Measurements from ENCODE around the gene CASP14.
"Not testable (repeated sequence)": the region's sequence is repeated elsewhere in the genome, so short reads cannot be mapped to it uniquely, and the experiment has no call there.

The CASP14 gene, protein sequence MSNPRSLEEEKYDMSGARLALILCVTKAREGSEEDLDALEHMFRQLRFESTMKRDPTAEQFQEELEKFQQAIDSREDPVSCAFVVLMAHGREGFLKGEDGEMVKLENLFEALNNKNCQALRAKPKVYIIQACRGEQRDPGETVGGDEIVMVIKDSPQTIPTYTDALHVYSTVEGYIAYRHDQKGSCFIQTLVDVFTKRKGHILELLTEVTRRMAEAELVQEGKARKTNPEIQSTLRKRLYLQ

DNA sequence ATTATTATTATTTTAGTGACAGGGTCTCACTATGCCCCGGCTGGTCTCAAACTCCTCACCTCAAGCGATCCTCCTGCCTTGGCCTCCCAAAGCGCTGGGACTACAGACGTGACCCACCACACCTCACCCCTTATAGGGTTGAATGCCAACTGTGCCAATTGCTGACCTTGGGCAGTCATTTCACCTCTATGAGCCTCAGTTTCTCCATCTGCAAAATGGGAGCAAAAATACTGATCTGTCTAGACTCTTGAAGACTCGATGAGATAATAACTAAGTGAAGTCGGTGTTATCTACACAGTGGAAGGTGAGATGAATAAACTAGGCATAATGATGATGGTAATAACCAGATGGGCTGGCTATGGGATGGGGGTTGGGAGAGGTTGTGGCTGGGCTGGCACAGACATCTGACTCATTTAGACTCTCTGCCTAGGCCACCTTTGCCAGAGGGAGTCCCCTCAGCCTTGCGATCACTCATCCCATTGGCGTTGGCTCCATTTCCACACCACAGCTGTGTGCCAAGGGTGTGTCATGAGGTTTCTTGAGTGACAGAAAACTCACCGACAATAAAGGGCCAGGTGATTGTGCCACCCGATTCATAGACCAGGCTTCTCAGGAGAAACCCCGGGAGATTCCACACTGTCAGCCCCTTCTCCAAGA lies at the start of gene CASP14:
TSS of gene CASP14 (plus strand) at position 596 of the 657 bp plus-strand sequence. CDS start 2,772 bp downstream, outside the sequence.
- DNase-seq: no peak

DNA sequence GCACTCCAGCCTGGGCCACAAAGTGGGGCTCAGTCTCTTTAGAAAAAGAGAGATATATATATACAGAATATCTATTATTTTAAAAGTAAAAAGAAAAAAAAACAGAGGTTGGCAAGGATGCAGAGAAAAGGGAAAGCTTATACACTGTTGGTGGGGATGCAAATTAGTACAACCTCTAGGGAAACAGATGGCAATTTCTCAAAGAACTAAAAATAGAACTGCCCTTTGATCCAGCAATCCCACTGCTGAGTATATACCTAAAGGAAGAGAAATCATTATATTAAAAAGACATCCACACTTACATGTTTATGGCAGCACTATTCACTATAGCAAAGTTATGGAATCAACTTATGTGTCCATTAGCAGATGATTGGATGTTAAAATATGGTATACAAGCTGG lies 41.0 kb upstream of the CASP14 start:
- no peak for DNase-seq

DNA sequence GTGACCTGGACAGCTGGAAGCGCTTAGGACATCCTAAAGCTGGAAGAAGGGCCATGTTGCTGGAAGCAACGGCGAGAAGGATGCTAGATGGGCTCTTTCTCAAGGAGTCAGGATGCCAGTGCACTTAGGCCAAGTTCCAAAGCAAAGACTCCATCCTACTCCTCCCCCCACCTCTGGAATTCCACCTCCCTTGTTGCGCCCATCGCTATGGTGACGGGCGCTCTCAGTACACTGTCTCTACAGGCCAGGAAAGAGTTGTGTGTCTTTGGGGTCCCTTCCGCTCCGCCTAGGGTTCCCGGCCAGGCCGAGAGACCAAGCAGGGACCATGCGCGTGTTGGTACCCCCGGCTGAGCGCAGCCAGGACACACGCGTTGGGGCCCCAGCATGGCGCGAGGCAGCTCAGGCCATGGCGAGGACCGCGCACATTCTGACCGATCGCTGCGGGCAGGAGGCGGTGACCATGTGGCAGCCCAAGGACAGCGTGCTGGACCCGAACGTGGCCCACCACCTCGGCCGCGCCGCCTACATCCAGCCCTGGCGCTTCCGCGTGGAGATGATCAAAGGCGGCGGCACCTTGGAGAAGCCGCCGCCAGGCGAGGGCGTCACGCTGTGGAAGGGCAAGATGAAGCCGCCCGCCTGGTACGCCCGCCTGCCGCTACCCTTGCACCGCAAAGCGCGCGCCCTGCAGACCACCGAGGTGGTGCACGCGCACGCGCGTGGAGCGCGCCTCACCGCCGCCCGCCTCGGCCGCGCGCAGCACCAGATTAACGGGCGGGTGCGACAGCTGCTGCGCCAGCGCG lies 38.6 kb upstream of the CASP14 start:
- DNase-seq: no peak

DNA sequence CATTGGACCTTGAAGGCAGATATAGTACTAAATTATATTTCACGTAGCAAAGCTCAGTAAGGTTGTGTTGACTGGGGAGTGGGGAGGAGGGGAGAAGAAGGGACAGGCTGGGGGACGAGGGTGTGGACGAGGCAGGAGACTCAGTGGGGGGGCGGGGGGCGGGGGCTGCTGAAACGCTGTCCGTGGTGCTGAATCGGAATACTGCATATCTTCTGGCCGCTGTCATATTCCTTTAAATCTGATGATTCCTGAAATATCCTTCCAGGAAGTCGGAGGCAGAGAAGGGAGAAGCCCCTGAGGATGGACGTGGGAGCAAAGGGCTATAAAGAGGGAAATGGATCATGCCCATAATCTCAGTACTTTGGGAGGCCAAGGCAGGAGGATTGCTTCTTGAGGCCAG lies 34.7 kb upstream of the CASP14 start:
- no peak for DNase-seq

DNA sequence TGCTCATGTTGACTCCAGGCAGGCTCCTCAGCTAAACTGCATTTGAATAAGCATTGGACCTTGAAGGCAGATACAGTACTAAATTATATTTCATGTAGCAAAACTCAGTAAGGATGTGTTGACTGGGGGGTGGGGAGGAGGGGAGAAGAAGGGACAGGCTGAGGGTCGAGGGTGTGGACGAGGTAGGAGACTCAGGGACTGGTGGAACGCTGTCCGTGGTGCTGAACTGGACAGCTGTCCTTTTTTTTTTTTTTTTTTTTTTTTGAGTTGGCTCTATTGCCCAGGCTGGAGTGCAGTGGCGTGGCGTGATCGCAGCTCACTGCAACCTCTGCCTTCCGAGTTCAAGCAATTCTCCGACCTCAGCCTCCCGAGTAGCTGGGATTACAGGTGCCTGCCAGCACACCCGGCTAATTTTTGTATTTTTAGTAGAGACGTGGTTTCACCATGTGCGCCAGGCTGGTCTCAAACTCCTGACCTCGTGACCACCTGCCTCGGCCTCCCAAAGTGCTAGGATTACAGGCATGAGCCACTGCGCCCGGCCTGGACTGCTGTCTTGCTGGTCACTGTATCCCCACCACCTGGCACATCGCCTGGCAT lies 33.2 kb upstream of the CASP14 start:
- no peak for DNase-seq

DNA sequence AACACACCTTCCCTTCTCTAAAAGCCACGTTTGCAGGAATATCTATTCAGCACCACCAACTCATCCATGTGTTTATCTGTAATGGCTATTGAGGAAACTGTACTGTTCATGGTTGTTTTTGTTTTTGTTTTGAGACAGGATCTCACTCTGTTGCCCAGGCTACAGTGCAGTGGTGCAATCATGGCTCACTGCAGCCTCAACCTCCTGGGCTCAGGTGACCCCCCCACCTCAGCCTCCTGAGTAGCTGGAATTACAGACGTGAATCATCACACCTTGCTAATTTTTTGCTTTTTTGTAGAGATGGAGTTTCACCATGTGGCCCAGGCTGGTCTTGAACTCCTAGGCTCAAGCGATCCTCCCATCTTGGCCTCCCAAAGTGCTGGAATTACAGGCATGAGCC lies 30.4 kb upstream of the CASP14 start:
- DNase-seq: not testable (repeated sequence)

DNA sequence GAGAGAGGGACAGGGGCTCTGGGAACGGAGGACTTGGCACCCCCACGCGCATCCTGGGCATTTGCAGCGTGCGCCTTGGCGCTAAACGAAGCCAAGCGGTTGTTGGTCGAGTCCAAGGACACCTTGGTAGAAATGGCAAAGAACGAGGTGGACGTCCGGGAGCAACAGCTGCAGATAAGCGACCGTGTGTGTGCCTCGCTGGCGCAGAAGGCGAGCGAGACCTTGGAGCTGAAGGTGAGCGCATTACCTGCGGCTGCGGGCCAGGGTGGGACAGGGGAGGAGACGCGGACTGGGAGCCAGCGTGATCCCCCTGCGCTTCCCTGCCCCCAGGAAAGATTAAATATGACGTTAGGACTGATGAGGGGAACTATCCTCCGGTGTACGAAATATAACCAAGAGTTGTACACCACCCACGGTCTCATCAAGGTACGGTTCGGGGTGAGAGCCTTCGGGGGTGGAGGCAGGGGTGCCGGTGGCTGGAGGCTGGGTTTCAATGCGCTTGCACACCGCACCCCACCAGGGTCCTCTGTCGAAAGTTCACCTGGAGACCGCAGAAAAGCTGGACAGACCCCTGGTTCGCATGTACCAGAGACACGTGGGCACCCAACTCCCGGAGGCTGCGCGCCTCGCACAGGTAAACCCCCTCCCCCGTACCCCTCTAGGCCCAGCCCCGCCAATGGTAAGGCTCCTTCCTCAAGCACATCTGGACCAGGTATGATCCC lies 27.8 kb upstream of the CASP14 start:
- DNase-seq: no peak

DNA sequence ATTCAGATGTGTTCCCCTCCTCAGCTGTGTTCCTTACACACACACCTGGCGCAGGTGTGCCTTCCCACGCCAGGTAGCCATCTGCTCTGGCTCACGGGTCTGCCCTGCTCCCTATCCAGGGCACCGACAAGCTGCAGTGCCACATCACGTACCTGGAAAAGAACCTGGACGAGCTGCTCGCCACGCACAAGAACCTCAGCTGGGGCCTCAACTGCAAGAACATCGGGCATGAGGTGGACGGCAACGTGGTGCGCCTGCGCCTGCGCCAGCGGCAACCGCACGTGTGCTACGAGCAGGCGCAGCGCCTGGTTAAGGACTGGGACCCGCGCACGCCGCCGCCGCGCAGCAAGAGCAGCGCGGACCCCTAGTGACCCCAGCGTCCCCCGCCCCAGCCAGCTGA lies 26.5 kb upstream of the CASP14 start:
- DNase-seq: no peak

DNA sequence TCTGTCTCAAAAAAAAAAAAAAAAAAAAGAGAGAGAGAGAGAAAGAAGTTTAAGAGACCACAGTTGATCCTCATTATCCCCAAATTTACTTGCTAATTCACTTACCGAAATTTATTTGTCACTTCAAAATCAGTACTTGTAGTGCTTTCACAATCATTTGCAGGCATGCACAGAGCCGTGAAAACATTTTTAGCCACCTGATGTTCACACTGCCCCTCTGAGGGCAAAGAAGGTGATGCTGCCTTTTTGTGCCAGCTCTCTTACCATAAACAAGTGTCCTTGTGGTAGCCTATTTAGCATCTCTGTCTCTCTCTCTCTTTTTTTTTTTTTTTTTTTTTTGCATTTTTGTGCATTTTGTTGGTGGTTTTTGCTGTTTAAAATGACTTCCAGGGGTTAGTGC lies 24.1 kb upstream of the CASP14 start:
- DNase-seq: no peak

DNA sequence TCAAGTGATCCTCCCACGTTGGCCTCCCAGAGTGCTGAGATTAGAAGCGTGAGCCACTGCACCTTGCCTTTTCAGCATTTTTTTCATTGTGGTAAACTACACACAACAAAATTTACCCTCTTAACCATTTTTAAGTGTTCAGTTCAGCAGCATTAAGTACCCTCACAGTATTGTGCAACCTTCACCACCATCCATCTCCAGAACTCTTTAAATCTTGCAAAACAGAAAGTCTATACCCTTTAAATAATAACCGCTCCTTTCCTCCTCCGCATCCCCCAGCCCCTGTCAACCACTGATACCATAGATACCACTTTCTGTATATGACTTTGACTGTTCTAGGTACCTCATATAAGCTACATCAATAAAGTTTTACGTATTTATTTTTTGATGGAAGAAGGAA lies 20.8 kb upstream of the CASP14 start:
- no peak for DNase-seq

DNA sequence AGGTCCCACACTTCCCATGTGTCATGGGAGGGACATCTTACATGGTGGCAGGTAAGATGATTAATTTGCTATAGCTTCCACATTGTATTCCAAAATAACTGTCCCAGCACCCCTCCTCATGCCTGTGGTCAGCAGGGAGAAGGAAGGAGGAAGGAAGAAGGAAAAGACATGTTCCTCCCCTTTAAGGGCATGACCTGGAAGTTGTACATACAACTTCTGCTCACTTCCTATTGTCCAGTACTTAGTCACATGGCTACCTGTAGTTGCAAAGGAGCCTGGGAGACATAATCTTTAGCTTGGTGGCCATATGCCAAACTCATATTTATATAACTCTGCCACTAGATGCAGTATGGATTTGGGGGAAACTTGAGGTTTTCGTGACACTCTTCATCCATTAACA lies 17.6 kb upstream of the CASP14 start:
- no peak for DNase-seq

DNA sequence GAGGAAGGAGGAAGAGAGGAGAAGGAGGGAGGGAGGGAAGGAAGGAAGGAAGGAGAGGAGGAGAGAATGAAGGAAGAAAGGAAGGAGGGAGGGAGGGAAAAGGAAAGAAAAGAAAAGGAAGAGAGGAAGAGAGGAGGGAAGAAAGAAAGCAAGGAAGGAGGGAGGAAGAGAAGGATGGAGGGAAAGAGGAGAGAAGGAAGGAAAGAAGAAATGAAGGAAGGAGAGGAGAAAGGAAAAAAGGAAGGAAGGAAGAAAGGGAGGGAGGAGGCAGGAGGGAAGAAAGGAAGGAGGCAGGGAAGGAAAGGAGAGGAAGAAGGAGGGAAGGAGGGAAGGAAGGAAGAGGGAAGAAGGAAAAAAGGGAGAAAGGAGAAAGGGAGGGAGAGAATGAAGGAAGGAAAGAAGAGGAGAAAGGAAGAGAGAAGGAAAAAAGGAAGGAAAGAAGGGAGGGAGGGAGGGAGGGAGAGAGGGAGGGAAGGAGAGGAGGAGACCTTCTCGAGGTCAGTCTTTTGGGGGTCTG lies 13.4 kb upstream of the CASP14 start:
- DNase-seq: no peak

DNA sequence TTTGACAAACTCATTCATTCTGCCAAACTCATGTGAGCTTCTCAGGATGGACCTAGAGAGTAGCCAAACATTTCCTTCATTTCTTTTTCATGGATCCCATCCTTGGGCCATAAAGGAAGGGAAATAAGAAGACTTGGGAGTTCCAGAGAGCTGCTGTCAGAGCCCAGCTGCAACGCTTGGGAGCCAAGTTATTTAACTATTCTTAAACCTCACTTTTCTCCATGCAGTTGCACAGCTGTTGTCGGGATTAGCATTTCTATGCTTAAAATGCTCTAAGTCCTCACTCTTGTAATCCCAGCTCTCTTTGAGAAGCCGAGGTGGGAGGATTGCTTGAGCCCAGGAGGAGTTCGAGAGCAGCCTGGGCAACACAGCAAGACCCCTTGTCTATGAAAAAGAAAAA lies 11.7 kb upstream of the CASP14 start:
- no peak for DNase-seq

DNA sequence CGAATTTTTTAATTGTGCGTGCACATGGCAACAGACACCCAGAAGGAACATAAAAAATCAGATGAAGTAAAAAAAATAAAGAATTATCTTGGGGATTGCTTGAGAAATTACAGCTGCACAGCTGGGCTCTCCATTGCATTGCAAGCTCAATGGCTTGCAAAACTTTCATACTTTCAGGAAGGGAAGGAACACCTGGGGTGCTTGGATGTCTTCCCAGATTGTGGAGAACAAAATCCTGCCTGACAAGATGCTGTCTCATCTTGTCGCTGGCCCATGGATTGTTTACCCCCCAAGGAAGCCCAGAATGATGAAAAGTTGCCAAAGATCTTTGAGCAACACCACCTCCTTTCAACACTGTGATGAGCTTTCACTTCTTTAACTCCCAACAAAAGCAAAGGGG lies 11.0 kb upstream of the CASP14 start:
- no peak for DNase-seq

DNA sequence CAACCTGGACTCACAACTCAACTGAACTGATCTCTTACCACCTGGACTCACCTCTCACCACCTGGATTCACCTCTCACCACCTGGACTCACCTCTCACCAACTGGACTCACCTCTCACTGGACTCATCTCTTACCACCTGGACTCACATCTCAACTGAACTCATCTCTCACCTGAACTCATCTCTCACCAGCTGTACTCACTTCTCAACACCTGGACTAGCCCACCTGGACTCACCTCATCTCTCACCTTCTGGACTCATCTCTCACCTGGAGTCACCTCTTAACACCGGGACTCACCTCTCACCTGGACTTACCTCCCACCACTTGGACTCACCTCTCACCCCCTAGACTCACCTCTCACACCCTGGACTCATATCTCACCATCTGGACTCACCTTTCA lies 7.3 kb upstream of the CASP14 start:
- DNase-seq: no peak

DNA sequence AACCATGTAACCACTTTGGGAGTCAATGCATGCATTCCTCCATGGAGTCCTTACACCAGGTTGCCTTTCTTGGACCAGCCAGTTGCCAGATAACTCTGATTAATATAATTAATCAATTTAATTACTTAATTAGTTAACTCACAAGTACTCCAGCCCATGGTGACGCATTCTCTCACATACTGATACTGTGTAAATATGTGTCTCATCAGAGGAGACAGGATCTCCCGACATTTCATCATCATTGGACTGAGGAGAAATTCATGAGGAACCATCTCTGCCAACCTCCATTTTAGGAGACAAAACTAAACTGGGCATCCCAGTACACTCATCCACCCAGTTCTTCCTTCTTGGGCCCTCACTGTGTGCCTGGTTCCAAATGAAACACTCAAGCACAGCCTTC lies 6.5 kb upstream of the CASP14 start:
- DNase-seq: no peak

DNA sequence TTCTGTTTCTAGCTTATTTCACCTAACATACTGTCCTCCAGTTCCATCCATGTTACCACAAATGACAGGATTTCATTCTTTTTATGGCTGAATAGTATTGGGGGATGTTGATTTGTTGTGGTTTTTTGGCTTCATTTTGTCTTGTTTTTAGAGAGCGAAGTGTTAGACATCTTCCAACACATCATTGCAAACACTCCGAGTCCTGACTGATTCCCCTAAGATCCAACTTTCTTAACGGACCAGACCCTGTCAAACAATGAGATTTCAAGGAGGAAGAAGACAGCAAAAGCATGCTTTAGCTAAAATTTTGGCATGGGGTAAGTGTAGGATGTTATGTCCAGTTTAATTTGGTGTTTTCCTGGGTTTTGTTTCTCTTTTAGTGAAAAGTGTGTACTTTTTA lies 3.8 kb upstream of the CASP14 start:
- no peak for DNase-seq

DNA sequence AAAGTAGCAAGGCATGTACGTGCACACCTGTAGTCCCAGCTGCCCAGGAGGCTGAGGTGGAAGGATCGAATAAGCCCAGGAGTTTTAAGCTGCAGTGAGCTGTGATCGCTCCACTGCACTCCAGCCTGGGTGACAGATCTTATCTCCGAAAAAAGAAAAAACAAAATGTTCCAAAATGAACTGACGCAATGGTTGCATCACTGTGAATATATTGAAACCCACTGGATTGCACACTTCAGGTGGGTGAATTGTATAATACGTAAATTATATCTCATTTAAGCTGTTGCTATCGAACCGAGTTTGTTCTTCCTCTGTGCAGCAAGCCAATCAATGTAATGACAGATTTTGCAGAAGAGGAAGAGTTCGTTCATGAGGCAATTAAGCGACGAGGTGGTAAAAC lies 1.6 kb upstream of the CASP14 start:
- DNase-seq: no peak

DNA sequence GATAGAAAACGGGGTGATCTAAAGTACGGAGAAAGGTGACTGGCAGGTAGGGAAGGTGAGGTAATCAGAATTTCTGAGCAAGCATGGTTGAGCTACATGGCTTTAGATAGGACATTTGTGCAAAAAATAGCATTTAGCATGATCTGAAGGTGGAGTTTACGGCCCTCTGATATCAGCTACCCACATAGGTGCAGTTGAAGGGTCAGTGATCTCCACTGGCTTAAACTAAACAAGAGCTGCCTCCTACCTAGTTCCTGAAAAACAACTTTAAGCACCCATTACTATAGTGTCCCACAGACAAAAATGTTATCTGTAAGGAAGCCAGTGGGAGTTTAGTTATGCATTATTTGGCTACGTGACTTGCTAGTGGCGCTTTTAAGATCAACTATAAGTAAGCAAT lies 1.2 kb upstream of the CASP14 start:
- no peak for DNase-seq

DNA sequence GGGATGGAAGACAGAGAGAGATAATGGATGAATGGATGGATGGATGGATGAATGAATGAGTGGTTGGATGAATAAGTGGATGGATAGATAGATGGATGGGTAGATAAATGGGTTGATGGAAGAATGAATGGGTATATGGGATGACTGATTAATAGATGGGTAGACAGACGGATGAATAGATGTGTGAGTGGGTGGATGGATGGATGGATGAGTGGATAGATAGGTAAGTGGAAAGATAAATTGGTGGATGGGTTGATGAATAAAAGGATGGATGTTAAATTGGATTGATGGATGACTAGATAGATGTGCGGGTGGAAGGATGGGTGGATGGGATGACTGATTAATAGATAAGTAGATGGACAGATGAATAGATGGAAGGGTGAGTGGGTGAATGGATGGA lies 1.4 kb downstream of the CASP14 start:
- no peak for DNase-seq

DNA sequence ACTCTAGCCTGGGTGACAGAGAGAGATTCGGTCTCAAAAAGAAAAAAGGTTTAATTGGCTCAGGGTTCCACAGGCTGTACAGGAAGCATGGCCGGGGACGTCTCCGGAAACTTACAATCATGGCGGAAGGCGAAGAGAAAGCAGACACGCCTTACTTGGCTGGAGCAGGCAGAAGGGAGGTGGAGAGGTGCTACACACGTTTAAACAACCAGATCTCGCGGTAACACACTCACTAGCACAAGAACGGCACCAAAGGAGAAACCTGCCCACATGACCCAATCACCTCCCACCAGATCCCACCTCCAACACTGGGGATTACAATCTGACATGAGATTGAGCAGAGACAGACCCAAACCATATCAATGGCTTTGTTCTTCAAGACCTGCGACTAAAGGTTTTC lies 12.8 kb downstream of the CASP14 start:
- DNase-seq: no peak

DNA sequence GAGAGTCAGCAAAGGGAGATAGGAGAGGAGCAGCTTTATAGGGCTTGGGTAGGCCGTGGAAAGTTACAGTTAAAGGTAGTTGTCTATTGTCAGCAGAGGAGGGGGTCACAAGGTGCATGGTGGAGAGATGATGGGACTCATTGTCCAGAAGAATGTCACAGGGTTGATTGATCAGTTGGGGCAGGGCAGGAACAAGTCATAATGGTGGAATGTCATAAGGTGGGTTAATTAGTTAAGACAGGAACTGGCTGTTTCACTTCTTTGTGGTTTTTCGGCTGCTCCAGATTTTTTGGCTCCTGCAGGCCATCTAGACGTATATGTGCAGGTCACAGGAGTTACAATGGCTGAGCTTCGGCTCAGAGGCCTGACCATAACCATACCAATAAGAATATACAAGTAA lies 21.1 kb downstream of the CASP14 start:
- not testable (repeated sequence) for DNase-seq

Measured in activated naive CD4-positive, alpha-beta T cell treated with Interleukin-2 at 50 U/mL for 16 hours (primary cell).